Mesenchymal stem cell (in vitro differentiated cells and primary cell): Measurements from ENCODE around the gene SAMD4A.
A peak's percentile ranks its signal among the peaks of the same experiment; 100 is the strongest.

Experiments used
- DNase-seq: peaks from one replicate; pipeline ENCODE4 v3.0.0-alpha.2; 2013
- H2AFZ ChIP-seq: one replicate; pipeline ENCODE4 v1.6.1; 2013; ENCODE audit warnings: low read depth, mild to moderate bottlenecking, control low read depth, inconsistent platforms, low read length, moderate library complexity
- H2AK5ac ChIP-seq: 2 replicates; pipeline ENCODE4 v1.6.1; 2013; ENCODE audit warnings: low read length, moderate library complexity, mild to moderate bottlenecking, inconsistent platforms; ENCODE audit not compliant: severe bottlenecking
- H2BK120ac ChIP-seq: one replicate; pipeline ENCODE4 v1.6.1; 2013; ENCODE audit warnings: low read depth, mild to moderate bottlenecking, inconsistent platforms, low read length, moderate library complexity
- H2BK12ac ChIP-seq, 2 experiments: one replicate each; pipeline ENCODE4 v1.6.1; 2013; ENCODE audit warnings: inconsistent platforms in 2 of 2, low read length in 2 of 2, mild to moderate bottlenecking in 2 of 2, moderate library complexity in 2 of 2, control low read depth in 1 of 2
- H2BK15ac ChIP-seq: one replicate; pipeline ENCODE4 v1.6.1; 2013; ENCODE audit warnings: mild to moderate bottlenecking, low read depth, inconsistent platforms; ENCODE audit not compliant: poor library complexity, severe bottlenecking
- H2BK5ac ChIP-seq: 2 replicates; pipeline ENCODE4 v1.6.1; 2013; ENCODE audit warnings: low read depth, mild to moderate bottlenecking, low read length, control low read depth, inconsistent platforms; ENCODE audit not compliant: poor library complexity, severe bottlenecking
- H3K14ac ChIP-seq, 2 experiments: one replicate each; pipeline ENCODE4 v1.6.1; 2013; ENCODE audit warnings: inconsistent platforms in 2 of 2, low read length in 2 of 2, control low read depth in 1 of 2, mild to moderate bottlenecking in 1 of 2, moderate library complexity in 1 of 2
- H3K18ac ChIP-seq, 2 experiments: one replicate each; pipeline ENCODE4 v1.6.1; 2013; ENCODE audit warnings: inconsistent platforms in 2 of 2, low read length in 2 of 2, control low read depth in 1 of 2, low read depth in 1 of 2, mild to moderate bottlenecking in 1 of 2
- H3K23ac ChIP-seq, 2 experiments: one replicate each; pipeline ENCODE4 v1.6.1; 2013; ENCODE audit warnings: inconsistent platforms in 2 of 2, low read length in 2 of 2, mild to moderate bottlenecking in 2 of 2, moderate library complexity in 2 of 2, control low read depth in 1 of 2
- H3K27ac ChIP-seq: 2 replicates; pipeline ENCODE4 v1.5.1; 2013; ENCODE audit warnings: mild to moderate bottlenecking, moderate library complexity, low read length, control low read depth, inconsistent platforms; ENCODE audit not compliant: poor library complexity, severe bottlenecking
- H3K27me3 ChIP-seq, 2 experiments: 2 replicates each; pipeline versions ENCODE4 v1.6.1 to v1.7.0; 2013; ENCODE audit warnings: low read length in 2 of 2, mild to moderate bottlenecking in 2 of 2, moderate library complexity in 2 of 2, control low read depth in 1 of 2, inconsistent platforms in 1 of 2; ENCODE audit not compliant: control insufficient read depth in 1 of 2, insufficient read depth in 1 of 2
- H3K36me3 ChIP-seq, 2 experiments: 2 replicates each; pipeline versions ENCODE4 v1.6.1 to v1.7.0; 2013; ENCODE audit warnings: low read length in 2 of 2, control low read depth in 1 of 2, inconsistent platforms in 1 of 2, low read depth in 1 of 2, mild to moderate bottlenecking in 1 of 2; ENCODE audit not compliant: insufficient read depth in 2 of 2, control insufficient read depth in 1 of 2
- H3K4ac ChIP-seq, 2 experiments: one replicate each; pipeline ENCODE4 v1.6.1; 2013; ENCODE audit warnings: inconsistent platforms in 2 of 2, low read length in 2 of 2, mild to moderate bottlenecking in 2 of 2, moderate library complexity in 2 of 2, control low read depth in 1 of 2, low read depth in 1 of 2
- H3K4me1 ChIP-seq: 2 replicates; pipeline ENCODE4 v1.6.1; 2013; ENCODE audit warnings: low read depth, low read length, control low read depth; ENCODE audit not compliant: control insufficient read depth, insufficient read depth
- H3K4me2 ChIP-seq: 2 replicates; pipeline ENCODE4 v1.6.1; 2013; ENCODE audit warnings: low read length, mild to moderate bottlenecking, inconsistent platforms; ENCODE audit not compliant: poor library complexity, severe bottlenecking
- H3K4me3 ChIP-seq, 2 experiments: 2 replicates each; pipeline versions ENCODE4 v1.5.1 to v1.7.0; 2013; ENCODE audit warnings: low read length in 2 of 2, mild to moderate bottlenecking in 2 of 2, control low read depth in 1 of 2, low read depth in 1 of 2; ENCODE audit not compliant: insufficient read depth in 1 of 2
- H3K79me1 ChIP-seq: replicated peaks from 2 replicates; pipeline ENCODE4 v1.6.1; 2013; ENCODE audit warnings: mild to moderate bottlenecking, control low read depth, low read length, inconsistent platforms; ENCODE audit not compliant: poor library complexity, severe bottlenecking
- H3K9ac ChIP-seq: 2 replicates; pipeline ENCODE4 v1.7.0; 2013; ENCODE audit warnings: mild to moderate bottlenecking, low read length, moderate library complexity
- H3K9me3 ChIP-seq: 2 replicates; pipeline ENCODE4 v1.7.0; 2013; ENCODE audit warnings: mild to moderate bottlenecking, low read length; ENCODE audit not compliant: control insufficient read depth
- H4K8ac ChIP-seq: one replicate; pipeline ENCODE4 v1.6.1; 2013; ENCODE audit warnings: inconsistent platforms, mild to moderate bottlenecking, low read length, moderate library complexity
- H4K91ac ChIP-seq: one replicate; pipeline ENCODE4 v1.6.1; 2013; ENCODE audit warnings: mild to moderate bottlenecking, low read length, inconsistent platforms
- WGBS: methylation state at CpG from one replicate; pipeline ENCODE4 v1.1.7; 2013; ENCODE audit warnings: mixed read lengths; 5-methylcytosine and 5-hydroxymethylcytosine counted together

Gene SAMD4A

DNA sequence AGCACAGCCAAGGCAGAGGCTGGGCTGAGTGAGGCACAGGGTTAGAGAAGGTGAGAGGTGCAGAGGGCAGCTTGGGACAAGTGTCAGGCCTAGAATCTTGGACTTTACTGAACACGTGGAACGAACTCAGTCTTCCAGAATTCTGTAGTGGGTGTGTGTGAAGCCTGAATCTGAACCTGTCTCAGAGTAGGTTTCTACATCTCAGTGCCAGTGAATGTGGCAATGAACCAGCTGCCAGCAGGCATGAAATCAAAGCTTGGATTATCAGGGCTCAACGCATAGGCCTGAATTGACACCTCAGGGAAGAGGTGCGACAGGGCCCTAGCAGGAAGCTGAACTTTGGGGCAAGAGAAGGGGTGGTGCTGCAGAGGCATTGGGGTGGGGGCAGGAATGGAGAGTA, 104.6 kb downstream of the SAMD4A start:
- H3K27me3 ChIP-seq = no peaks in the 10 kb centered on the region
- H2BK15ac ChIP-seq = no peak overlapping the region
- no peak overlapping the region for H3K4me2 ChIP-seq
- H2AFZ ChIP-seq = no peak overlapping the region
- H3K36me3 ChIP-seq = peaks cover 0 to 4% of the 10 kb centered on the region in 2 experiments
- H4K91ac ChIP-seq = no peak overlapping the region
- H3K14ac ChIP-seq = peak overlapping the region in 1 of 2 experiments; percentile 81
- H3K9me3 ChIP-seq = no peaks in the 10 kb centered on the region
- H2BK120ac ChIP-seq = no peak overlapping the region
- no peak overlapping the region for H2AK5ac ChIP-seq
- H3K4me3 ChIP-seq = no peak overlapping the region
- peak overlapping the region; percentile 7 for H4K8ac ChIP-seq
- no peak overlapping the region for H3K27ac ChIP-seq
- peak overlapping the region; percentile 14 to 76 for H2BK12ac ChIP-seq
- H3K79me1 ChIP-seq = peaks cover 34% of the 10 kb centered on the region
- peak overlapping the region in 1 of 2 experiments; percentile 48 for H3K4ac ChIP-seq
- H3K4me1 ChIP-seq = peaks cover 18% of the 10 kb centered on the region
- no peak overlapping the region for H2BK5ac ChIP-seq
- H3K23ac ChIP-seq = peak overlapping the region in 1 of 2 experiments; percentile 80
- peak overlapping the region in 1 of 2 experiments; percentile 54 for H3K18ac ChIP-seq
- WGBS = 89% methylated on average over 4 of the region's 4 CpGs
- H3K9ac ChIP-seq = no peak overlapping the region
- no peak for DNase-seq

DNA sequence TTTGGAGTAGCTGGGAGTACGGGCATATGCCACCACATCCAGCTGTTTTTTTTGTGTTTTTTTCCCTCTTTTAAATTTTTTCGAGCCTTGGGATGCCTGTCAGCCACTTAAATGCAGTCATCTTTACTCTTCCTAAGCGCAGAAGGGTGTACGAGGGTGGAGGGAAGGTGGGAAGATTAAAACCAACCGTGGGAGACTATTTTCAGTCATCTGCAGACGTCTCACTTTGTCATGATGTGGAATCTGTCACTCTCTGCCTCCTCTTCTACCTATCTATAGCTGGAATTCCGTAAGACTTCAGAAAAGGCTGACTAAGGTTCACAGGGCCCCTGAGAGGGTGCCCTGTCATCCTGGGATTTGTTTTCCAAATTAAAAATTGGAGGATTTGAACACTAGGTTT, 105.3 kb downstream of the SAMD4A start:
- H4K8ac ChIP-seq = no peak overlapping the region
- H3K23ac ChIP-seq = no peak overlapping the region
- no peak overlapping the region for H3K27ac ChIP-seq
- H3K4me1 ChIP-seq = peaks cover 20% of the 10 kb centered on the region
- H2BK15ac ChIP-seq = no peak overlapping the region
- no peak overlapping the region for H3K14ac ChIP-seq
- no peak overlapping the region for H4K91ac ChIP-seq
- WGBS = 93% methylated on average over 3 of the region's 7 CpGs
- H2AFZ ChIP-seq = no peak overlapping the region
- H2BK5ac ChIP-seq = no peak overlapping the region
- no peak overlapping the region for H3K4ac ChIP-seq
- DNase-seq = no peak
- no peak overlapping the region for H3K18ac ChIP-seq
- no peak overlapping the region for H3K4me3 ChIP-seq
- no peak overlapping the region for H3K9ac ChIP-seq
- no peak overlapping the region for H2AK5ac ChIP-seq
- no peaks in the 10 kb centered on the region for H3K27me3 ChIP-seq
- H3K9me3 ChIP-seq = no peaks in the 10 kb centered on the region
- peaks cover 0 to 4% of the 10 kb centered on the region in 2 experiments for H3K36me3 ChIP-seq
- peaks cover 33% of the 10 kb centered on the region for H3K79me1 ChIP-seq
- no peak overlapping the region for H2BK12ac ChIP-seq
- no peak overlapping the region for H3K4me2 ChIP-seq
- H2BK120ac ChIP-seq = no peak overlapping the region

DNA sequence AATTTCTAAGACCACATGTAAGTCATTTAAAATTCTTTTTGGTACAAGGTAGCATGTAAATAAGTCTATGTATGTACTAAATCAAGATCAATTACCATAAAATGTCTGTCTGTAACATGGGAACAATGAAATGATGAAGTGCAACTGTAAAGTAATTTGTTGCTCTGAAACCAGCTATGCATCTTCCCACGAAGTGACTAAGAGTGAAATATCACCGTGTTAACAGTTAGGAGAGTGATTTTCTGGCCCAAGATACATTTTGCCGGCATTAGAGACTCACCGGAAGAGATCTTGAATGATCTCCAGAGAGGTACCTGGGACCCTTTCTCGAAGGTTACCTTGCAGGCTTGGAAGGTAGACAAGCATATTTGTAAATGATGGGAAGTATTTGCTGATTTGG, 105.8 kb downstream of the SAMD4A start:
- no peak overlapping the region for H3K27ac ChIP-seq
- H3K27me3 ChIP-seq = no peaks in the 10 kb centered on the region
- no peak overlapping the region for H2AK5ac ChIP-seq
- H3K79me1 ChIP-seq = peaks cover 29% of the 10 kb centered on the region
- no peak overlapping the region for H3K4me2 ChIP-seq
- H2BK12ac ChIP-seq = no peak overlapping the region
- no peak overlapping the region for H2BK120ac ChIP-seq
- no peak overlapping the region for H4K91ac ChIP-seq
- H2AFZ ChIP-seq = no peak overlapping the region
- H3K23ac ChIP-seq = no peak overlapping the region
- H3K14ac ChIP-seq = no peak overlapping the region
- H2BK15ac ChIP-seq = no peak overlapping the region
- no peak overlapping the region for H3K9ac ChIP-seq
- H3K4ac ChIP-seq = no peak overlapping the region
- H3K4me1 ChIP-seq = peaks cover 20% of the 10 kb centered on the region
- no peak overlapping the region for H3K18ac ChIP-seq
- H3K36me3 ChIP-seq = peaks cover 0 to 4% of the 10 kb centered on the region in 2 experiments
- peak overlapping the region; percentile 26 for H2BK5ac ChIP-seq
- no peak for DNase-seq
- WGBS = 82% methylated on average over 5 of the region's 5 CpGs
- H3K9me3 ChIP-seq = no peaks in the 10 kb centered on the region
- no peak overlapping the region for H3K4me3 ChIP-seq
- no peak overlapping the region for H4K8ac ChIP-seq

GRCh38 chr14:54673193-54674045, 106.5 kb downstream of the SAMD4A start:
- Histone ChIP-seq H3K14ac (no peak overlapping the region), H3K4ac (peak overlapping the region in 1 of 2 experiments; percentile 53), H3K9me3 (no peaks in the 10 kb centered on the region), H3K4me3 (no peak overlapping the region), H4K91ac (no peak overlapping the region), H3K79me1 (peaks cover 22% of the 10 kb centered on the region), H3K4me1 (peaks cover 20% of the 10 kb centered on the region), H2BK120ac (no peak overlapping the region), H3K36me3 (no peaks in the 10 kb centered on the region), H2BK15ac (no peak overlapping the region), H3K18ac (peak overlapping the region; percentile 26 to 90), H2AK5ac (no peak overlapping the region), H3K9ac (no peak overlapping the region), H2AFZ (no peak overlapping the region), H2BK12ac (peak overlapping the region; percentile 27 to 41), H3K27me3 (no peaks in the 10 kb centered on the region), H3K27ac (peak overlapping the region; percentile 46), H2BK5ac (no peak overlapping the region), H4K8ac (no peak overlapping the region), H3K23ac (peak overlapping the region in 1 of 2 experiments; percentile 90), H3K4me2 (no peak overlapping the region)
- peak; percentile 76 for DNase-seq
- 56% methylated on average over 9 of the region's 13 CpGs for WGBS
